ENCODE data around the gene EPPIN. TPM values are rescaled to one million over a fixed set of nuclear protein-coding genes. Genes with fewer than 3 reads are reported as not detected.

Gene EPPIN
- total and polyA plus RNA-seq, 10 of the 15 experiments (the other 5 are each of a cell fraction or from before 2014, with no cell fraction given), result not detected

- TF ChIP-seq MLLT1 (IDR thresholded peaks at IDR 0.05) (no peak), BRCA1 (IDR thresholded peaks at IDR 0.05; ENCODE audit: low read depth, low read length) (no peak), KDM1A (IDR thresholded peaks at IDR 0.05; ENCODE audit: borderline replicate concordance) (no peak), NR2C2 (IDR thresholded peaks at IDR 0.05; ENCODE audit: borderline replicate concordance, control insufficient read depth, insufficient read length, low read depth) (no peak)
These were observed 29.8 kb upstream of the EPPIN start (continued) for GRCh38 chr20:45576995-45577394.

- Histone ChIP-seq H3K27me3 (replicated peaks in 1 of 2; ENCODE audit: control insufficient read depth in 2 of 2, insufficient read depth in 2 of 2, low read length in 1 of 2) (0 out of 4 replicates have a peak, but pooled peaks cover 0 to 1% of the 10 kb centered on the region in 2 experiments), H3K4me1 (ENCODE audit: control insufficient read depth, insufficient read depth, low read length) (no peaks in the 10 kb centered on the region), H3K27ac (ENCODE audit: control insufficient read depth, insufficient read depth) (no peak overlapping the region), H3K36me3 (ENCODE audit: control insufficient read depth in 2 of 2, insufficient read depth in 2 of 2, low read length in 1 of 2) (no peaks in the 10 kb centered on the region), H3K9ac (ENCODE audit: control insufficient read depth, insufficient read depth, low read length) (no peak overlapping the region), H3K9me3 (replicated peaks; ENCODE audit: control insufficient read depth, insufficient read depth, low read length) (no peaks in the 10 kb centered on the region), H3K79me2 (ENCODE audit: control insufficient read depth, insufficient read depth, low read length) (no peaks in the 10 kb centered on the region), H3K4me3 (no peak overlapping the region), H4K20me1 (ENCODE audit: control insufficient read depth, insufficient read depth) (no peaks in the 10 kb centered on the region), H3K4me2 (ENCODE audit: control insufficient read depth, insufficient read depth) (no peak overlapping the region), H2AFZ (ENCODE audit: control insufficient read depth, low read depth, low read length) (no peak overlapping the region)
- ChIA-PET POLR2A (no interaction called here), SMC1A (ENCODE audit: uncharacterized antibody, unreplicated experiment) (no interaction called here), RAD21 (ENCODE audit: unreplicated experiment) (no interaction called here), CTCF (no interaction called here)
- intact Hi-C loops (cut with micrococcal nuclease; ENCODE audit: unreplicated experiment), result no loop called here
- FAIRE-seq (no peak), ATAC-seq (no peak), DNase-seq (ENCODE audit: low read depth, low spot score) (no peak)
- no TSS peak for BruUV-seq (replicated peaks)
- in situ Hi-C loops (cut with MboI), result no loop called here
- WGBS (ENCODE audit: insufficient coverage, insufficient replicate concordance, low lambda C conversion rate, missing lambda C conversion rate), result 54% methylated on average over 3 of the region's 3 CpGs
- TF ChIP-seq ZNF217 (IDR thresholded peaks at IDR 0.05) (no peak), BCL11A (IDR thresholded peaks at IDR 0.05; ENCODE audit: low read depth, low read length) (no peak), PKNOX1 (IDR thresholded peaks at IDR 0.05) (no peak), SRF (IDR thresholded peaks at IDR 0.05; ENCODE audit: low read depth in 2 of 2, low read length in 2 of 2) (no peak), RELA (IDR thresholded peaks at IDR 0.05; ENCODE audit: borderline replicate concordance, partially characterized antibody) (no peak), SUZ12 (IDR thresholded peaks at IDR 0.05; ENCODE audit: unreplicated experiment) (no peak), CUX1 (IDR thresholded peaks at IDR 0.05; ENCODE audit: insufficient replicate concordance, low read depth, low read length) (no peak), CREM (IDR thresholded peaks at IDR 0.05; ENCODE audit: low read depth) (no peak), SIX5 (IDR thresholded peaks at IDR 0.05; ENCODE audit: low read depth, low read length, severe bottlenecking) (no peak), TCF12 (IDR thresholded peaks at IDR 0.05; ENCODE audit: low read depth, low read length) (no peak), ZZZ3 (IDR thresholded peaks at IDR 0.05; ENCODE audit: control insufficient read depth, insufficient read length, low read depth) (no peak), IKZF1 (conservative IDR thresholded peaks at IDR 0.05) (no peak), RBBP5 (conservative IDR thresholded peaks at IDR 0.05) (no peak), ZNF24 (IDR thresholded peaks at IDR 0.05) (no peak)
These were observed 28.7 kb upstream of the EPPIN start for GRCh38 chr20:45575931-45576330.

All from GM12878 (cell line).